GM12801 (cell line): ENCODE data around the gene CAB39L.

Experiments
- TF ChIP-seq, protein P1 (sequence below): IDR thresholded peaks from one replicate; pipeline ENCODE4 v1.5.1; 2011; ENCODE audit warnings: control low read depth; ENCODE audit not compliant: insufficient read length; ENCODE audit errors: extremely low read depth

The CAB39L gene

DNA sequence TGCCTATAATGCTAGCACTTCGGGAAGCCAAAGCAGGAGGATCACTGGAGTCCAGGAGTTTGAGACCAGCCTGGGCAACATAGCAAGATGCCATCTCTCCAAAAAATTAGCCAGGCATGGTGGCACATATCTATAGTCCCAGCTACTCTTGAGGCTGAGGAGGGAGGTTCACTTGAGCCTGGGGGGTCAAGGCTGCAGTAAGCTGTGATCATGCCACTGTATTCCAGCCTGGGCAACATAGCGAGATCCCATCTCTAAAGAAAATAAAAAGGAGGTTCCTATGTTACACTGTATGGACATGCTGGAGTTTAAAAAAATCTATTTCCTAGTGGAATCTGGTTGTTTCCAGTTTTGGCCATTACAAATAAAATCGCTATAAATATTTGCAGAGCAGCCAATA is 2.6 kb downstream of the CAB39L start:
- TF ChIP-seq, protein P1, sequence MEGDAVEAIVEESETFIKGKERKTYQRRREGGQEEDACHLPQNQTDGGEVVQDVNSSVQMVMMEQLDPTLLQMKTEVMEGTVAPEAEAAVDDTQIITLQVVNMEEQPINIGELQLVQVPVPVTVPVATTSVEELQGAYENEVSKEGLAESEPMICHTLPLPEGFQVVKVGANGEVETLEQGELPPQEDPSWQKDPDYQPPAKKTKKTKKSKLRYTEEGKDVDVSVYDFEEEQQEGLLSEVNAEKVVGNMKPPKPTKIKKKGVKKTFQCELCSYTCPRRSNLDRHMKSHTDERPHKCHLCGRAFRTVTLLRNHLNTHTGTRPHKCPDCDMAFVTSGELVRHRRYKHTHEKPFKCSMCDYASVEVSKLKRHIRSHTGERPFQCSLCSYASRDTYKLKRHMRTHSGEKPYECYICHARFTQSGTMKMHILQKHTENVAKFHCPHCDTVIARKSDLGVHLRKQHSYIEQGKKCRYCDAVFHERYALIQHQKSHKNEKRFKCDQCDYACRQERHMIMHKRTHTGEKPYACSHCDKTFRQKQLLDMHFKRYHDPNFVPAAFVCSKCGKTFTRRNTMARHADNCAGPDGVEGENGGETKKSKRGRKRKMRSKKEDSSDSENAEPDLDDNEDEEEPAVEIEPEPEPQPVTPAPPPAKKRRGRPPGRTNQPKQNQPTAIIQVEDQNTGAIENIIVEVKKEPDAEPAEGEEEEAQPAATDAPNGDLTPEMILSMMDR, result no peak

DNA sequence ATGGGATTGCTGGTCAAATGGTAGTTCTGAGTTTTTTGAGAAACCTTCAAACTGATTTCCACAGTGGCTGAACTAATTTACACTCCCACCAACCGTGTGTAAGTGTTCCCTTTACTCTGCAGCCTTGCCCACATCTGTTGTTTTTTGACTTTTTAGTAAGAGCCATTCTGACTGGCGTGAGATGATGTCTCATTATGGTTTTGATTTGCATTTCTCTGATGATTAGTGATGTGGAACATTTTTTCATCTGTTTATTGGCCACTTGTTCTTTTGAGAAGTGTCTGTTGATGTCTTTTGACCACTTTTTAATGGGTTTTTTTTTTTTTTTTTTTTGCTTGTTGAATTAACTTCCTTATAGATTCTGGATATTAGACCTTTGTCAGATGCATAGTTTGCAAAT is 4.3 kb downstream of the CAB39L start:
- TF ChIP-seq, protein P1, result no peak

DNA sequence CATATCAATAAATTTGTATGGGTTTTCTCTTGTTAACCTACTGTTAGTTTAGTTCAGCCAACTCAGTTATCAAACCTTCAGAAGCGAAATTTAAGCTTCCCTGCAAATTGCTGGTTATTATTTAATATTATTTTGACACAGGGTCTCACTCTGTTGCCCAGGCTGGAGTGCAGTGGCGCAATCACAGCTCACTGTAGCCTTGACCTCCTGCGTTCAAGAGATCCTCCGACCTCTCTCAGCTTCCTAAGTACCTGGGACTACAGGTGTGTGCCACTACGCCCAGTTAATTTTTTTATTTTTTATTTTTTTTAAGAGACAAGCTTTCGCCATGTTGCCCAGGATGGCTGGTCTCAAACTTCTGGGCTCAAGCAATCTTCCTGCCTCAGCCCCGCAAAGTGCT is 6.2 kb downstream of the CAB39L start:
- TF ChIP-seq, protein P1, result no peak

DNA sequence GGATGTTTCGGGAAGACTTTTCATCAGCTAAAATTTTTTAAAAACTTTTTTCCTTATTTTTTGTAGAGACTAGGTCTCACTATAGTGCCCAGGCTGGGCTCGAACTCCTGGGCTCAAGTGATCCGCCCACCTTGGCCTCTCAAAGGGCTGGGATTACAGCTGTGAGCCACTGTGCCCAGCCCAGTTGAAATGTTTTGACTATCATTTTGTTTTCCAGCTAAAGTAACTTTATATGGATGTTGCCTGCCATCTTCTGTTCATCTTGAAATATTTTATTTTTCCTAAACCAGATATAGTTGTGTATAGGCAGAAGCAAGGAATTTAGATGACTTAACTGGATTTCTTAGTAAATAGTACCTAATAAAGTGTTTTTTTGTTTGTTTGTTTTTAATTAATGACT is 7.0 kb downstream of the CAB39L start:
- TF ChIP-seq, protein P1, result no peak

DNA sequence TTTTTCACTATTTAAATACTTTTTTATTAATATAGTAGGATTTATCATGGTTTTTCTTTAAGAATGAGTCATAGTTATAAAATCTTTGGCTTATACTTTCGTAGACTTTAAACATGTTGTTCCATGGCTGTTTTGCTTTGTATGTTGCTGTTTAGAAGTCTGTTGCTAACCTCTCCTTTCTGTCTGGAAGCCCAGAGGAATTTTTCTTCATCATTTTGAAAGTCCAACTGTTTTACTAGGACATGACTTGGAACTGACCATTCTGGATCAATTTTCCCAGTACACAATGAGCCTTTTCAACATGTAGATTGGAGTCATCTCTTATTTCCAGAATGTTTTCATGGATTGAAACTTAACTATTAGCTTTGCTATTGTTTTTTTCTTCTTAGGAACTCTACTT is 7.9 kb downstream of the CAB39L start:
- TF ChIP-seq, protein P1, result no peak

DNA sequence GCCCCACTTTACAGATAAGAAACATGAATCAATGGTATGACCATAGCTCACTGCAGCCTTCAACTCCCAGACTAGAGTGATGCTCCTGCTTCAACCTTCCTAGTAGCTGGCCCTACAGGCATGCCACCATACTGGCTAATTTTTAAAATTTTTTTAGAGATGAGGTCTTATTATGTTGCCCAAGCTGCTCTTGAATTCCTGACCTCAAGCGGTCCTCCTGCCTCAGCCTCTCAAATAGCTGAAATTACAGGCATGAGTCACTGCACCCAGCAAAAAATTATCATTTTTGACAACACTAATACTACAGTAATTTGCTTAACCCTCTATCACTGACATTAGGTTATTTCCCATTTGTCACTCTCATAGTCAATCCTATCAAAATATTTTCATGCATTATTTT is 14.7 kb downstream of the CAB39L start:
- TF ChIP-seq, protein P1, result no peak

DNA sequence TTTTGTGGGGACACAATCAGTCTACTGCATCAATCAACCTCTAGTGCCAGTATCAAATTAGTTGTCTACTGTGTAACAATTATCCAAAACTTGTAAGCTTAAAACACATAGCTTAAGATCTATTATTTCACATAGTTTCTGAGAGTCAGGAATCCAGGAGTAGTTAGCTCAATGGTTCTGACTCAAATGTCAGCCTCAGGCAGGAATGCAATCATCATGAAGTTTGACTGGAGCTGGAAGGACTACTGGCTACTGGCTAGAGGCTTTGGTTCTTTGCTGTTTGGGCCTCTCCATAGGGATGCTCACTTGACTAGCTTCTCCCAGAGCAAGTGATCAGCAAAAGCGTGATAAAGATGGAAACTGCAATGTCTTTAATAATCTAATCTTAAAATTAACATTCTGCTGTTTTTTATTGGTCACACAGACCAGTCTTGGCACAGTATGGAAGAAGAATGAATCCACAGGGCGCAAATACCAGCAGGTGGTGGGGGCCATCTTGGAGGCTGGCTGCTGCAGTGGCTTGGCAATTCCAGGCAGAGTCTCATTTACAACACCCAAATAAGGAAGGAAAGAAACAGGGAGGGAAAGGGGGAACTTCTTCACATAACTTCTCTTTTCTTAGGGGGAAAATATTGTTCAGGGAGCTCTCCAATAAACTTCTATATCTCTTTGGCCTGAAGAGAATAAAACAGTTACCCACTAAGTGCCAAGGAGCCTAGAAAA is 15.7 kb downstream of the CAB39L start:
- TF ChIP-seq, protein P1, result no peak
